H1 (cell line): ENCODE measurements around the gene STRIT1. TPM values are rescaled to one million over a fixed set of nuclear protein-coding genes. Genes with fewer than 3 reads are reported as not detected.

Experiments used
- CTCF ChIA-PET: fragments of 300-600 bp; sonication (Branson Sonifier 250); formaldehyde crosslinking; loops from one replicate; lab custom pipeline; 2021; ENCODE audit not compliant: partially characterized antibody; lab: Charles Lee
- POLR2A ChIA-PET: fragments of 300-600 bp; sonication (Branson Sonifier 250); formaldehyde crosslinking; loops from one replicate; lab custom pipeline; 2021; ENCODE audit warnings: inconsistent platforms; ENCODE audit not compliant: partially characterized antibody; lab: Charles Lee
- DNase-seq, 2 experiments: peaks; one replicate each; pipeline versions ENCODE4 v3.0.0 to v3.0.0-alpha.2; 2010 to 2022; ENCODE audit warnings: low spot score in 2 of 2, low read depth in 1 of 2, mixed read lengths in 1 of 2
- FAIRE-seq: peaks from 2 replicates; lab custom pipeline; 2011; peaks lifted over from hg19 to GRCh38; lab: Jason Lieb, UNC
- H2AFZ ChIP-seq: 2 replicates; pipeline ENCODE4 v1.8.1; 2012; ENCODE audit warnings: low read length, inconsistent platforms
- H2AK5ac ChIP-seq: 2 replicates; pipeline ENCODE4 v1.6.1; 2013; ENCODE audit warnings: low read depth, low read length
- H2BK120ac ChIP-seq: replicated peaks from 2 replicates; pipeline ENCODE3; 2013; ENCODE audit warnings: low read depth, low read length, inconsistent platforms
- H2BK12ac ChIP-seq: 2 replicates; pipeline ENCODE4 v1.6.1; 2013; ENCODE audit warnings: low read depth, low read length
- H2BK15ac ChIP-seq: 2 replicates; pipeline ENCODE4 v1.6.1; 2013; ENCODE audit warnings: low read length
- H2BK20ac ChIP-seq: 2 replicates; pipeline ENCODE4 v1.6.1; 2013; ENCODE audit warnings: low read length
- H2BK5ac ChIP-seq: 2 replicates; pipeline ENCODE4 v1.6.1; 2013; ENCODE audit warnings: low read depth, low read length
- H3K14ac ChIP-seq: 2 replicates; pipeline ENCODE4 v1.6.1; 2013; ENCODE audit warnings: inconsistent platforms; ENCODE audit not compliant: insufficient read length
- H3K18ac ChIP-seq: 2 replicates; pipeline ENCODE4 v1.6.1; 2013; ENCODE audit warnings: low read length; ENCODE audit errors: extremely low read depth
- H3K23ac ChIP-seq: 2 replicates; pipeline ENCODE4 v1.6.1; 2013; ENCODE audit warnings: inconsistent platforms; ENCODE audit not compliant: insufficient read length
- H3K23me2 ChIP-seq: 2 replicates; pipeline ENCODE4 v1.6.1; 2013; ENCODE audit warnings: low read depth, low read length
- H3K27ac ChIP-seq: 2 replicates; pipeline ENCODE4 v1.6.1; 2011; ENCODE audit warnings: low read depth, low read length, inconsistent platforms
- H3K27me3 ChIP-seq, 4 experiments: replicated peaks in 1 of 4; 1 replicate in 1 of 4; 2 replicates in 3 of 4; pipeline versions ENCODE4 v1.6.1 to v1.8.1; 2011 to 2013; ENCODE audit warnings: low read length in 3 of 4, mild to moderate bottlenecking in 3 of 4, inconsistent platforms in 2 of 4, mixed read lengths in 2 of 4, moderate library complexity in 1 of 4; ENCODE audit not compliant: control insufficient read depth in 3 of 4, insufficient read depth in 3 of 4; ENCODE audit errors: extremely low read depth in 1 of 4
- H3K36me3 ChIP-seq, 4 experiments: 2 replicates each; pipeline versions ENCODE4 v1.6.1 to v1.8.1; 2011 to 2013; ENCODE audit warnings: mild to moderate bottlenecking in 4 of 4, low read length in 3 of 4, moderate library complexity in 2 of 4, control low read depth in 1 of 4, inconsistent platforms in 1 of 4; ENCODE audit not compliant: insufficient read depth in 4 of 4, control insufficient read depth in 2 of 4
- H3K4ac ChIP-seq: replicated peaks from 2 replicates; pipeline ENCODE3; 2013; ENCODE audit warnings: low read length, low read depth, mixed read lengths, inconsistent platforms; ENCODE audit not compliant: insufficient read length
- H3K4me1 ChIP-seq, 4 experiments: replicated peaks in 1 of 4; 1 replicate in 1 of 4; 2 replicates in 3 of 4; pipeline versions ENCODE4 v1.6.1 to v1.8.1; 2011 to 2013; ENCODE audit warnings: low read length in 3 of 4, inconsistent platforms in 2 of 4, mixed read lengths in 1 of 4; ENCODE audit not compliant: insufficient read depth in 4 of 4, control insufficient read depth in 3 of 4
- H3K4me2 ChIP-seq, 2 experiments: 2 replicates each; pipeline versions ENCODE4 v1.6.1 to v1.8.1; 2011 to 2013; ENCODE audit warnings: low read depth in 2 of 2, low read length in 2 of 2, control low read depth in 1 of 2, inconsistent platforms in 1 of 2, mild to moderate bottlenecking in 1 of 2; ENCODE audit not compliant: insufficient read depth in 1 of 2
- H3K4me3 ChIP-seq, 4 experiments: fragments of 200-600, 300-600 bp in 1 of 4; sonication (generic), shearing (Covaris generic), sonication (Bioruptor Twin) in 1 of 4; 2 replicates each; pipeline versions ENCODE4 v1.5.1 to v1.8.1; 2011 to 2016; ENCODE audit warnings: low read length in 4 of 4, low read depth in 3 of 4, control low read depth in 2 of 4, inconsistent platforms in 2 of 4, mild to moderate bottlenecking in 2 of 4, mixed read lengths in 1 of 4, moderate library complexity in 1 of 4; ENCODE audit not compliant: insufficient read depth in 2 of 4; ENCODE audit errors: extremely low read depth in 1 of 4
- H3K56ac ChIP-seq: replicated peaks from 2 replicates; pipeline ENCODE3; 2013; ENCODE audit warnings: low read depth, mild to moderate bottlenecking, mixed read lengths, low read length, inconsistent platforms; ENCODE audit not compliant: insufficient read length
- H3K79me1 ChIP-seq: 2 replicates; pipeline ENCODE4 v1.6.1; 2013; ENCODE audit warnings: low read depth, low read length, control low read depth
- H3K79me2 ChIP-seq, 2 experiments: 2 replicates each; pipeline versions ENCODE4 v1.6.1 to v1.8.1; 2012 to 2013; ENCODE audit warnings: low read length in 2 of 2, mild to moderate bottlenecking in 2 of 2, inconsistent platforms in 1 of 2; ENCODE audit not compliant: insufficient read depth in 2 of 2, control insufficient read depth in 1 of 2
- H3K9ac ChIP-seq, 4 experiments: replicated peaks in 1 of 4; 1 replicate in 1 of 4; 2 replicates in 3 of 4; pipeline versions ENCODE4 v1.6.1 to v1.8.1; 2011 to 2013; ENCODE audit warnings: low read depth in 3 of 4, low read length in 3 of 4, control low read depth in 2 of 4, mild to moderate bottlenecking in 2 of 4, moderate library complexity in 2 of 4, inconsistent platforms in 1 of 4; ENCODE audit errors: extremely low read depth in 1 of 4
- H3K9me3 ChIP-seq, 2 experiments: 2 replicates each; pipeline versions ENCODE4 v1.6.1 to v1.8.1; 2012 to 2013; ENCODE audit warnings: mild to moderate bottlenecking in 2 of 2, moderate library complexity in 2 of 2, control low read depth in 1 of 2, inconsistent platforms in 1 of 2, low read depth in 1 of 2, low read length in 1 of 2, mixed read lengths in 1 of 2; ENCODE audit not compliant: insufficient read depth in 2 of 2
- H4K20me1 ChIP-seq, 2 experiments: replicated peaks in 1 of 2; 2 replicates each; pipeline versions ENCODE3 to v1.8.1; 2011 to 2013; ENCODE audit warnings: inconsistent platforms in 2 of 2, low read length in 2 of 2, mild to moderate bottlenecking in 1 of 2; ENCODE audit not compliant: insufficient read depth in 2 of 2, control insufficient read depth in 1 of 2
- H4K5ac ChIP-seq: 2 replicates; pipeline ENCODE4 v1.6.1; 2013; ENCODE audit warnings: low read length, low read depth, mixed read lengths, inconsistent platforms; ENCODE audit not compliant: insufficient read length
- H4K8ac ChIP-seq: 2 replicates; pipeline ENCODE4 v1.8.0; 2013; ENCODE audit warnings: mild to moderate bottlenecking, moderate library complexity, low read length, inconsistent platforms; ENCODE audit not compliant: insufficient read depth; ENCODE audit errors: extremely low read depth
- H4K91ac ChIP-seq: replicated peaks from 2 replicates; pipeline ENCODE3; 2013; ENCODE audit warnings: low read length, mixed read lengths, inconsistent platforms; ENCODE audit not compliant: insufficient read length
- CEBPB ChIP-seq: IDR thresholded peaks from 2 replicates; pipeline ENCODE4 v1.6.1; 2012; ENCODE audit warnings: low read depth, low read length
- EP300 ChIP-seq, 2 experiments: IDR thresholded peaks; 1 replicate in 1 of 2; 2 replicates in 1 of 2; pipeline ENCODE4 v1.6.1; 2011 to 2012; ENCODE audit warnings: low read depth in 2 of 2, low read length in 2 of 2, mild to moderate bottlenecking in 2 of 2, borderline replicate concordance in 1 of 2, inconsistent platforms in 1 of 2, moderate library complexity in 1 of 2
- EZH2 ChIP-seq: fragments of 200-600 bp; sonication (generic); IDR thresholded peaks from 2 replicates; pipeline ENCODE4 v1.7.1; 2012; ENCODE audit warnings: low read depth, mild to moderate bottlenecking, moderate library complexity, low read length, inconsistent platforms; ENCODE audit not compliant: severe bottlenecking
- FOSL1 ChIP-seq: IDR thresholded peaks from 2 replicates; pipeline ENCODE4 v1.6.1; 2011; ENCODE audit warnings: mild to moderate bottlenecking, low read depth, low read length, moderate library complexity; ENCODE audit not compliant: insufficient read depth
- JUN ChIP-seq: IDR thresholded peaks from 2 replicates; pipeline ENCODE4 v1.6.1; 2011; ENCODE audit warnings: low read depth, mild to moderate bottlenecking, improper control_type of control experiment, low read length
- KDM1A ChIP-seq: fragments of 200-600, 300-600 bp; sonication (generic); IDR thresholded peaks from 2 replicates; pipeline ENCODE4 v1.7.1; 2016; ENCODE audit warnings: mild to moderate bottlenecking, low read length, borderline replicate concordance
- POLR2AphosphoS5 ChIP-seq: IDR thresholded peaks from 2 replicates; pipeline ENCODE4 v1.6.1; 2011; ENCODE audit warnings: low read depth, low read length
- RBBP5 ChIP-seq: IDR thresholded peaks from 2 replicates; pipeline ENCODE4 v1.7.1; 2012; ENCODE audit warnings: low read depth, mild to moderate bottlenecking, inconsistent platforms, low read length, moderate library complexity, borderline replicate concordance
- SIN3A ChIP-seq, 2 experiments: IDR thresholded peaks in 1 of 2; conservative IDR thresholded peaks in 1 of 2; 2 replicates each; pipeline ENCODE4 v1.6.1; 2011 to 2012; ENCODE audit warnings: low read length in 2 of 2, improper control_type of control experiment in 1 of 2, low read depth in 1 of 2, mild to moderate bottlenecking in 1 of 2
- SIX5 ChIP-seq: IDR thresholded peaks from 2 replicates; pipeline ENCODE4 v1.6.1; 2011; ENCODE audit warnings: mild to moderate bottlenecking, low read depth, low read length
- SRF ChIP-seq: IDR thresholded peaks from 2 replicates; pipeline ENCODE4 v1.6.1; 2011; ENCODE audit warnings: mild to moderate bottlenecking, low read depth, low read length, moderate library complexity
- WGBS, 2 experiments: shearing (Covaris generic) in 1 of 2; methylation state at CpG; one replicate each; pipeline versions ENCODE4 v1.1.6 to v1.1.7; 2013 to 2015; ENCODE audit warnings: low lambda C conversion rate in 2 of 2, mixed read lengths in 2 of 2, inconsistent platforms in 1 of 2, low coverage in 1 of 2, missing lambda C conversion rate in 1 of 2; ENCODE audit not compliant: insufficient replicate concordance in 2 of 2, insufficient coverage in 1 of 2, insufficient read length in 1 of 2; ENCODE audit errors: extremely low coverage in 1 of 2, missing lambda C conversion rate in 1 of 2; 5-methylcytosine and 5-hydroxymethylcytosine counted together
- polyA plus RNA-seq, 7 experiments: library from polyadenylated mRNA; depleted of rRNA in 3 of 7; stranded (reverse) in 5 of 7; unstranded in 2 of 7; fragments of >200 nt in 5 of 7; fragments of 200-250 nt in 2 of 7; gene quantifications; 1 replicate in 5 of 7; 2 replicates in 1 of 7; 4 replicates in 1 of 7; pipeline versions ENCODE4 v1.2.1 to v1.2.3, GENCODE V29; 2011 to 2013; ENCODE audit warnings: missing spikeins in 2 of 7, mixed read lengths in 2 of 7
- total RNA-seq: library from RNA; stranded (reverse); fragmentation: NEBNext Ultra II Directional; extraction: Animal tissue kit (Norgen Biotek cat#: 25700); gene quantifications from 2 replicates; pipeline ENCODE4 v1.2.1, GENCODE V29; 2021

The STRIT1 gene
- total and polyA plus RNA-seq, 2 of the 8 experiments (the other 6 are each of a cell fraction or from before 2014, with no cell fraction given): 0.15 to 0.47 TPM

GRCh38 chr3:155283092-155284056 is 10.1 kb downstream of the STRIT1 start:
- H3K27ac ChIP-seq: no peak overlapping the region
- peak overlapping the region; percentile 65; the same call in 1 of the 2 replicates for H2AK5ac ChIP-seq
- no peaks in the 10 kb centered on the region for H3K27me3 ChIP-seq
- TF ChIP-seq EZH2 (no peak), EP300 (IDR thresholded peaks at IDR 0.05; ENCODE audit: borderline replicate concordance in 1 of 2, low read depth in 2 of 2, low read length in 2 of 2) (no peak), RBBP5 (no peak), SIX5 (no peak), KDM1A (no peak), FOSL1 (no peak), JUN (no peak), SIN3A (conservative IDR thresholded peaks at IDR 0.05 in 1 of 2, IDR thresholded peaks at IDR 0.05 in 1 of 2; ENCODE audit: low read depth in 1 of 2, low read length in 2 of 2) (no peak), CEBPB (no peak), POLR2AphosphoS5 (no peak), SRF (no peak)

More at GRCh38 chr3:155283092-155284056, 10.1 kb downstream of the STRIT1 start:
- H4K5ac ChIP-seq: no peak overlapping the region
- H2BK5ac ChIP-seq: peak overlapping the region; percentile 73; the same call in 1 of the 2 replicates
- no peak overlapping the region for H3K4ac ChIP-seq
- H2BK120ac ChIP-seq: no peak overlapping the region
- H4K8ac ChIP-seq: no peak overlapping the region
- H3K56ac ChIP-seq: no peak overlapping the region
- H3K79me2 ChIP-seq: no peaks in the 10 kb centered on the region
- H2BK15ac ChIP-seq: no peak overlapping the region
- no peak overlapping the region for H3K4me2 ChIP-seq
- no peak overlapping the region for H3K14ac ChIP-seq
- H4K91ac ChIP-seq: no peak overlapping the region
- H2BK20ac ChIP-seq: peak overlapping the region; percentile 72; the same call in 1 of the 2 replicates
- POLR2A ChIA-PET: no interaction called here
- no peaks in the 10 kb centered on the region for H3K79me1 ChIP-seq
- H3K18ac ChIP-seq: peak overlapping the region; percentile 32; the same call in 1 of the 2 replicates
- DNase-seq: no peak
- H3K4me3 ChIP-seq: no peak overlapping the region
- CTCF ChIA-PET: interaction anchor here (1.3 kb wide), 1 partner anchor 25 kb away, joined by 4 read pairs; no protein-coding TSS in a partner anchor
- H2AFZ ChIP-seq: no peak overlapping the region
- 0 out of 2 replicates have a peak overlapping the region, but pooled peaks have one; percentile 75 for H2BK12ac ChIP-seq
- no peak for FAIRE-seq
- H3K9me3 ChIP-seq: peaks cover 15 to 16% of the 10 kb centered on the region in 2 experiments
- H3K23ac ChIP-seq: no peak overlapping the region
- WGBS, 2 experiments: 92% methylated on average over 8 of the region's 8 CpGs; no CpG with 5 or more reads in 1 of the 2 experiments
- H3K9ac ChIP-seq: no peak overlapping the region
- peaks cover 0 to 7% (median 2%) of the 10 kb centered on the region in 4 experiments; a peak in 3 of 7 replicates for H3K4me1 ChIP-seq
- no peaks in the 10 kb centered on the region; a peak in 2 of 8 replicates for H3K36me3 ChIP-seq
- no peaks in the 10 kb centered on the region for H4K20me1 ChIP-seq
- no peaks in the 10 kb centered on the region for H3K23me2 ChIP-seq
